Sciatic nerve (tissue), 2 donors: ENCODE data around the gene RSRC1. TPM values are rescaled to one million over a fixed set of nuclear protein-coding genes. Genes with fewer than 3 reads are reported as not detected.
"Not testable (repeated sequence)": the region's sequence is repeated elsewhere in the genome, so short reads cannot be mapped to it uniquely, and the experiment has no call there.

Source experiments
- ATAC-seq: fragments of 200-7000 bp; cut with Tn5 transposase; one replicate; pipeline ENCODE4 v1.9.1; 2020; ENCODE audit warnings: mild to moderate bottlenecking, moderate library complexity
- DNase-seq: peaks from one replicate; pipeline ENCODE4 v3.0.0-alpha.2; 2020; ENCODE audit warnings: low spot score
- intact Hi-C: fragments of 100-400 bp; cut with DNase I; formaldehyde crosslinking; loops from one replicate; pipeline ENCODE4 v1.14.2; 2022
- total RNA-seq: library from RNA; stranded (reverse); fragmentation: NEBNext Ultra II Directional; extraction: Animal tissue kit (Norgen Biotek cat#: 25700); gene quantifications from one replicate; pipeline ENCODE4 v1.2.1, GENCODE V29; 2021
- donor health status: DM: no; HTN: no; CAD: no.
- donor health status: DM: no; HTN: no; CAD: no.

The RSRC1 gene
- total RNA-seq, 1 donor from 2014 or later, result 44.2 TPM

DNA sequence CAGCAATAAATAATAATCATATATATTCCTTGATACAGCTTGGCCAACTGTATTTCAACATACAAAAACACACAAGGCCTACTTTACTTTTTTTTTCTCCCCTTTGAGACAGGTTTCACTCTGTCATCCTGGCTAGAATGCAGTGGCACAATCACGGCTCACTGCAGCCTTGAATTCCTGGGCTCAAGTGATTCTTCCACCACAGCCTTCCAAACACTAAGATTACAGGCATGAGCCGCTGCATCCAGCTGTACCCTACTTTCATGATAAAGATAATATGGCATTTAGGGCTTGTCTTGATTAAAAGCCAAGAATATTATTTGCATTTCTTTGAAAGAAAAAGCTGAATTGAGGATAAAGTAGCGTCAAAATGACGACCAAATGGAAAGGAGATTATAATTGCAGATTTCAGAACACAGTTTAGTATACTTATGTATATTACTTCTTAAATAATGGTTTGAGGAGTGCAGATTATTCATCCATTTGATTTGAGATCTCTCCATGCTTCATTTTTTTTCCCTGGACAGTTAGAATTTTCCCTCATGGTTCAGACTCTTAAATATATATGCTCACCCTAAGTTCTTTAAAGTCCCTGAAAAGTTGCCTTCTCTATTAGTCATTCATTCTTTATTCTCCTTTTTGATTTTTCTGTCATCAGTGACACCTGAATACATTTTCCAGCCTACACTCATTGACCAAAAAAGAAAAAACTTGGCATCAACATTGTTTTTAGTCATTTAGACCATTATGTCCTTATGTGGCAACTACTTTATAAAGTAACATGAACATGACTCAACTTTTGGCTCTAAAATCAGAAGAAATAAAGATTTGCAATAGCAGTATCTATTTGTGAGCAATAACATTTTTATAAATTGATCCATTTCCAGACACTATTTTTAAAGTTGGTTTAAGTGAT is 412.6 kb downstream of the RSRC1 start:
- intact Hi-C loops, result no loop called here
- ATAC-seq (no peak), DNase-seq (no peak)

- intact Hi-C loops, result no loop called here
- no peak for DNase-seq
- no peak for ATAC-seq
Measured at GRCh38 chr3:158528076-158528674, 418.3 kb downstream of the RSRC1 start.

GRCh38 chr3:158531334-158531733 is 421.4 kb downstream of the RSRC1 start:
- intact Hi-C loops, result no loop called here
- DNase-seq (no peak), ATAC-seq (no peak)

DNA sequence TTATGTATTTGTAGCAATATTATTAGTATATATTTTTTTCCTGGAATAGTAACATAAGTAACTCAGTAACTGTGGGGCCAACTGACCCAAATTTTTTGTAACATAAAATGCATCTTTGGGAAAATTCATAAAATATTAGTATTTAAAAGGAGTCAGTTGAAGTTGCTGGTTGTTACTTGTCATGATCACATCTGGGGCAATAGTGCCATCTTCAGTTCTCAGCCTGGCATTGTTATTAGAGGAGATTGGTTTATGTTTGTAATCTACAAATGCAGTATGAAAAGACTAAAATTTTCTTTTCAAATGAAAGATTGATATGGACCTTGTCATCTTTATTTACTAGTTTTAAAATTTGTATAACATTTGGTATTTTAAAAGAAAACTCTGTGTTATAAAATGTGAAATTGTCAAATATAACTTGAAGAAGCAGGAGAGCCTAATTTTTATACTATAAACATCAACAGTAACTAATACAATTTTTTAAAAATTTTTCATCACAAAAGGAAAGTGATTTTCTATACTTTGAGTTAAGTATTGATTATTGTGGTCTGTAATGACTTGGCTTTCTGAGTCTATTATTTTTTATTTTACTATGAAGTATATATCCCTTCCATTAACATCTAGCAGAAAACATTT is 422.3 kb downstream of the RSRC1 start:
- intact Hi-C loops, result no loop called here
- DNase-seq, result no peak
- ATAC-seq, result no peak

DNA sequence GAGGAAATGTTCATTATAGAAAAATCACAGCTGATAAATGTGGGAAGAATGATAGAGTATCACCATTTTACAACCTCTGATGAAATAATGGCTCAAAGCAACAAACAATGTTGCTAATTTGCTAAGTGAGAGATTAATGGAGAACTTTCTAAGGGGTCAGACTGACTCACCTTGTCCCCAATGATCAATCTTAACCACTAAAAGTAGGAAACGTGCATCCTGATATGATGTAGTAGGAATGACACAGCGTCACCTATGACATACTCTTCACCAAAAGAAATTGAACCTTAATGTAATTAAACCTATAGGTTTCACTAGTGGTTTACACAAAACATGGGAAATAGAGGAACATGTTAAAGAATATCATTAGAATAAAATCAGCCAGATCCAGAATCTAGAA is 426.0 kb downstream of the RSRC1 start:
- no peak for ATAC-seq
- intact Hi-C loops, result no loop called here

GRCh38 chr3:158539414-158540014 is 429.6 kb downstream of the RSRC1 start:
- ATAC-seq (no peak), DNase-seq (no peak)
- intact Hi-C loops, result no loop called here

More for the DNA sequence above, 426.0 kb downstream of the RSRC1 start:
- DNase-seq, result no peak

GRCh38 chr3:158540066-158540465 is 430.2 kb downstream of the RSRC1 start:
- intact Hi-C loops, result no loop called here
- no peak for ATAC-seq
- DNase-seq, result no peak

DNA sequence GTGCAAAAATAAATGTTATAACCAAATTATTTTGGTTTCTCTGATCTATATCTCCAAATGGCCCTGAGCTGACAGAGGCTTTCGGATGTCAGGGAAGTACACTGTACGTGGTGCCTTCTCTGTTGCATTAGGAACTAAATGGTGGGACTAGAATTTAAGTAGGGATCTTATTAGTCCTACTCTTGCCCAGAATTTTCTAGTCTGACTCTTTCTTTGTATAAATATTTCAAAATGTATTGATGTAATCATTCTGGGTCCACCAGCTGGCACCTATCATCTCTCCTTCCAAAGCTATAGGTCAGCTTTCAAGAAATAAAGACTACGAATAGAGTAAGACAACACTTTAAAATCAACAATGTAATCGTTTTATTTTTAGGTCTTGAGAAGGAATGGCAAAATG is 438.8 kb downstream of the RSRC1 start:
- DNase-seq, result no peak
- intact Hi-C loops, result loop anchor here (5.0 kb wide), 1 partner anchor 771 kb away; no protein-coding TSS in a partner anchor
- ATAC-seq, result no peak

GRCh38 chr3:158549938-158550337 is 440.0 kb downstream of the RSRC1 start:
- intact Hi-C loops, result loop anchor here (5.0 kb wide), 1 partner anchor 773 kb away; no protein-coding TSS in a partner anchor
- not testable (repeated sequence) for ATAC-seq, DNase-seq

DNA sequence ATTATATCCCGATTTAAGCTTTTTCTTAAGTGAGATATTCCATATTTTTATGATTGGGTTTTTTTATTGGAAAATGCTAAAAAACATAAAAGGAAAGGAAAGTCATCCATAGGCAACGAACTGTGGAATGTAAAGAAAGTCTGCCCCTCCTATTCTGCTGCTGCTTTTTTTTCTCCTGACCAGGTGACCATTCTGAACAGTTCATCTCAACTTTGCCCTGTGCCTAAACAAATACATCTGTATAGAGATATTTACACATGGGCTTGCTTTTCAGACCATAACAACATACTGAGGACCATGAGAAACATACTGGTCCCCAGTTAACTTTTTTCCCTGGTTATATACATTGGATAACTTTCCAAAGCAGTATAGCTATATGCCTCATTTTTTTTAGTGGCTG is 442.2 kb downstream of the RSRC1 start:
- intact Hi-C loops, result no loop called here
- ATAC-seq (no peak), DNase-seq (no peak)

DNA sequence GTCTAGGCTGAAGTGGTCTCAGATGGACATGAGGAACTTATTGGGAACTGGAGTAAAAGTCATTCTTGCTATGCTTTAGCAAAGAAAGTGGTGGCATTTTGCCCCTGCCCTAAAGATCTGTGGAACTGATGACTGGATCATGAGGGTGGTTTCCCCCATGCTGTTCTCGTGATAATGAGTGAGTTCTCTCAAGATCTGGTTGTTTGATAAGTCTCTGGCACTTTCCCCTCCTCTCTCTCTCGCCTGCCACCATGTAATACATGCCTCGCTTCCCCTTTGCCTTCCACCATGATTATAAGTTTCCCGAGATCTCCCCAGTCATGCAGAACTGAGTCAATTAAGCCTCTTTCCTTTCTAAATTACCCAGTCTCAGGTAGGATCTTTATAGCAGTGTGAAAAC is 449.6 kb downstream of the RSRC1 start:
- no peak for DNase-seq
- intact Hi-C loops, result no loop called here
- ATAC-seq, result no peak

- DNase-seq (no peak), ATAC-seq (no peak)
- intact Hi-C loops, result no loop called here
Measured at GRCh38 chr3:158560979-158561378, 451.1 kb downstream of the RSRC1 start.

DNA sequence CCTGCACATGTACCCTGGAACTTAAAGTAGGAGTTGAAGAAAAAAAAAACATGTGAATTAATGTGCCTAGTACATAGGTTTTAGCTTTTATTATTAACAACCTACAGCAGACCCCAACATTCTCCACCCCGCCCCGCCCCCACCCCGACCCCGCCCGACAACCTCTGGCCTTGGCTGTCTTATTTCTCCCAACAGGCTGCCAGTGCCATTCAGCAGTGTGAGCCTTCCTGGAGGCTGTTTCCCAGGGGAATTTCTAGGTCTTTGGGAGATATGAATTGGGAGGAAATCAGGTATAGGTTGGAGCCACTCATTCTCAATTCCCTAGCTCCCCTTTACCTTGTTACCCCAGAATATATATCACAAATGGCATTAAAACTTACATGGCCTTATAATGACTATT is 452.8 kb downstream of the RSRC1 start:
- no peak for DNase-seq
- ATAC-seq, result no peak
- intact Hi-C loops, result no loop called here

DNA sequence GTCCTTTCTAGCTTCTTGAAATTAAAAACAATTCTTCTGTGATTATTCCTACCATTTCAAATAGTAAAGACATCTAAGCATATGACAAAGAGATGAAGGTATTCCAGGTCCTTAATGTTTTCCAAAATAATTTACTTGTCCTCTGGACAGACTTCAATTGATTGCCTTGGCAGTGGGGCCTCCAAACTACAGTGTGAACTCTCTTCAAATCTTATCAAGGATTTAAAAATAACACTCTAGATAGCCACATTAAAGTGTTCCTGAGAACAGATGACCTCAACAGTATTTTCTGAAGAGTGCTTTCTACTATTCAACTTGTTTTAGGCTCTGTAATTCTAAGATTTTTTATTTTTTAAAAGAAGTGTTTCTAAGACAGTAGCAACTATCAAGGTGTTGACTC is 453.2 kb downstream of the RSRC1 start:
- intact Hi-C loops, result no loop called here
- DNase-seq (no peak), ATAC-seq (no peak)

DNA sequence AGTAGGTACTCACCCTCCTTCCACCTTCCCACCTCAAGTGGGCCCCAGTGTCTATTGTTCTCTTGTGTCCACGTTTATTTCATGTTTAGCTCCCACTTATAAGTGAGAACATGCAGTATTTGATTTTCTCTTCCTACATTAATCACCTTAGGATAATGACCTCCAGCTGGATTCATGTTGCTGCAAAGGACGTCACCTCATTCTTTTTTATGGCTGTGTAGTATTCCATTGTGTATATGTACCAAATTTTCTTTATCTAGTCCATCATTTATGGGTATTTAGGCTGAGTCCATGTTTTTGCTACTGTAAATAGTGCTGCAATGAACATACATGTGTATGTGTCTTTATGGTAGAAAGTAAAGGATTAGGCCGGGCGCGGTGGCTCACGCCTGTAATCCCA is 455.2 kb downstream of the RSRC1 start:
- DNase-seq, result no peak
- no peak for ATAC-seq
- intact Hi-C loops, result no loop called here

GRCh38 chr3:158568784-158569183 is 458.9 kb downstream of the RSRC1 start:
- intact Hi-C loops, result no loop called here
- DNase-seq (no peak), ATAC-seq (no peak)

GRCh38 chr3:158569794-158570193 is 459.9 kb downstream of the RSRC1 start:
- ATAC-seq (no peak), DNase-seq (no peak)
- intact Hi-C loops, result no loop called here

- intact Hi-C loops, result no loop called here
- ATAC-seq (peak; percentile 100), DNase-seq (peak; percentile 99)
Measured at GRCh38 chr3:158570999-158571702, 461.3 kb downstream of the RSRC1 start, which contains the start of gene MLF1. Gene MLF1 (plus strand): TSS chr3:158571194. CDS start chr3:158571301, 107 bp downstream.
